ENCODE data around the gene ICA1L.
"Not testable (repeated sequence)": the region's sequence is repeated elsewhere in the genome, so short reads cannot be mapped to it uniquely, and the experiment has no call there.

The ICA1L gene

DNA sequence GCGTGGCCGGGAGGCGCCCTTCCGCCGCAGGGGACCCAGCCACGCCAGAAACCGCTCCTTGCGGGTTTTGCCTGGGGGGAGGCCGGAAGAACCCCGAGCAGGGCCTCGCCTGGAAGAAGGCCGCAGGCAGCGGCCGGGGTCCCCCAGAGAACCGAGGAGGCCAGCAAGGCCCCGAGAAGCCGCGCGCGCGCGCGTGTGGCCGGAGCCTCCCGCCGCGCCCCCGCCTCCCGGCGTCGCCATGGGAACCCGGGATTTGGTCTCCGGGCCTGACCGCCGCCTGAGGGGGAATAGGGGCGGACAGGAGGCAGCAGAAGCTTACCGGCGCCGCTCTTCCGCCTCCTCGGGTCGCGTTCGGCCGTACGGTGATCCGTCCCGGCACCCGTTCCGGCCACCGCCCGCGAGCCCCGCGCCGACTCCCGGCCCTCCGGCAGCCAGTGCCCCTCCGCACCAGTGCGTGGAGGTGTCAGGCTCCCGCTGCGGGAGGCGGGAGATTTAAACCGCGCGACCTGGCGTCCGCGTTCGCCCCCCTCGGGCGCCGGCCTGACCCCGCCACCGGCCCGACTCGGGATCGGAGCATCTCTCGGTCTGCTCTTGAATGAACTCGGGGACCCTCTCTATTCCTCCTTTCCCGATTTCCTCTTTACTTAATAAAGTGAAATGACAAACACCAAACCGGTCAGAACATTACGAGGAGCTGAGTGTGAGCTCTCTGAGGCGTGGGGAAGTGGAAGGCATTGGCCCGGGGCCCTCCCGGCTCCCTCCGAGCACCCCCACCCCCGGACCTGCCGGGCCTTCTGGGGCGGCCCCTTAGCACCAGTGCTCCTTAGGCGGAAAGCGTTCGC, at the start of gene ICA1L:
Gene ICA1L, minus strand, starts transcription at position 467 of the 842 bp plus-strand sequence. CDS start 42,757 bp downstream, outside the sequence.
- peak within 1 kb of the TSS; percentile 90 for H3K4me3 Mint-ChIP-seq
- H3K27ac Mint-ChIP-seq, result peak within 1 kb of the TSS; percentile 89
- peaks cover 5% of the 10 kb centered on the region for H3K36me3 Mint-ChIP-seq (ENCODE audit: low read depth)
- peaks cover 11% of the 10 kb centered on the region for H3K4me1 Mint-ChIP-seq (ENCODE audit: low read depth)
- peak; percentile 78 for DNase-seq
- H3K9me3 Mint-ChIP-seq, result no peaks in the 10 kb centered on the region
- H3K27me3 Mint-ChIP-seq, result no peaks in the 10 kb centered on the region

DNA sequence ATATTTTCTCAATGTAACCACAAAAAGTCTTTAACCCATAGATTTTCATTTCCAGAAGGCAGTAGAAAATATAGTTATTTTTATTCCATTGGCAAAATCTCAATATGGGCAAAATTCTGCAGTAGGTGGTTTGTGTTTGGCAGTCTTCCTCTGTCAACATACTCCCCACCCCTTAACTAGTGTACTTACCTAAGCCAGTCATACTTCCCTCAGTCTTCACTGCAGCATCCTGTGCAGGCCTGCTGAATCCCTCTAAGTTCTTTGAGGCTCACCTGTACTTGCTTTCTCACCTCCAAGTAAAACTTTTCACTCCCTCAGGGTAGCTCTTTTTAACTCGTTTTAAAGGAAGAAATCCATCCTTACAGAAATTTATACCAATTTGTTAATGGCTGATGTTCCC, 47.3 kb upstream of the ICA1L start:
- Mint-ChIP-seq H3K27ac (no peak overlapping the region), H3K4me3 (no peak overlapping the region), H3K9me3 (no peaks in the 10 kb centered on the region), H3K36me3 (ENCODE audit: low read depth) (peaks cover 18% of the 10 kb centered on the region), H3K4me1 (ENCODE audit: low read depth) (peaks cover 2% of the 10 kb centered on the region), H3K27me3 (no peaks in the 10 kb centered on the region)
- no peak for DNase-seq

GRCh38 chr2:202912342-202913201, 41.0 kb upstream of the ICA1L start:
- not testable (repeated sequence) for H3K27me3 Mint-ChIP-seq, DNase-seq, H3K9me3 Mint-ChIP-seq
- H3K36me3 Mint-ChIP-seq (ENCODE audit: low read depth), result peaks cover 41% of the 10 kb centered on the region
- H3K4me3 Mint-ChIP-seq, result peak overlapping the region; percentile 100
- H3K27ac Mint-ChIP-seq, result peak overlapping the region; percentile 97
- peaks cover 36% of the 10 kb centered on the region for H3K4me1 Mint-ChIP-seq (ENCODE audit: low read depth)

GRCh38 chr2:202911512-202912341, 40.2 kb upstream of the ICA1L start, which contains the start of the genes CARF and WDR12:
TSS of gene CARF (plus strand) at chr2:202912275. CDS start at chr2:202941903, 29,628 bp downstream.
TSS of gene WDR12 (minus strand) at chr2:202911673. CDS start at chr2:202911476, 197 bp downstream.
- peak within 1 kb of the TSS; percentile 97 for H3K27ac Mint-ChIP-seq
- H3K4me1 Mint-ChIP-seq (ENCODE audit: low read depth), result peaks cover 36% of the 10 kb centered on the region
- no peaks in the 10 kb centered on the region for H3K27me3 Mint-ChIP-seq
- peak; percentile 90 for DNase-seq
- peak within 1 kb of the TSS; percentile 100 for H3K4me3 Mint-ChIP-seq
- no peaks in the 10 kb centered on the region for H3K9me3 Mint-ChIP-seq
- H3K36me3 Mint-ChIP-seq (ENCODE audit: low read depth), result peaks cover 47% of the 10 kb centered on the region

- peaks cover 36% of the 10 kb centered on the region for H3K4me1 Mint-ChIP-seq (ENCODE audit: low read depth)
- DNase-seq, result no peak
Observed at GRCh38 chr2:202911203-202911511, 39.6 kb upstream of the ICA1L start.

DNA sequence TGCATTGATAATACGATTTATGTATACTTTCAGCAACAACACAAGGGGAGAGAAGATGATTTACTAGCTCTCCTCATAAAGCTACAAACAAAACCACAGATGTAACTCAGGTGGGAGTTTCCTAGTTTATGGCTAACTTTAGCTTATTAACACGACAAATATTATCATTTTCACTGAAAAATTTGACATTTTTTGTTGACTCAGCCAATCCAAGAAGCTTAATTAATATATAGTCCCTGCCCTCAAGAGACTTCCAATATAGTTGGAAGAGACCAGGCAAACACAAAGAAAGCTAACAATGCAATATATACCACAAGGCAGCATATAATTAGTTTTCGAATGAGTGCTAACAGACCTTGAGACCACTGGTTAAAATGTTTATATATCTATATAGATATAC, 39.1 kb upstream of the ICA1L start:
- no peak for DNase-seq
- Mint-ChIP-seq H3K4me1 (ENCODE audit: low read depth) (peaks cover 36% of the 10 kb centered on the region), H3K36me3 (ENCODE audit: low read depth) (peaks cover 57% of the 10 kb centered on the region), H3K27ac (peak overlapping the region; percentile 52), H3K27me3 (no peaks in the 10 kb centered on the region), H3K4me3 (peak overlapping the region; percentile 100), H3K9me3 (no peaks in the 10 kb centered on the region)

More at GRCh38 chr2:202911203-202911511, 39.6 kb upstream of the ICA1L start:
- Mint-ChIP-seq H3K27me3 (no peaks in the 10 kb centered on the region), H3K36me3 (ENCODE audit: low read depth) (peaks cover 52% of the 10 kb centered on the region), H3K4me3 (peak overlapping the region; percentile 100), H3K27ac (peak overlapping the region; percentile 97), H3K9me3 (no peaks in the 10 kb centered on the region)

- Mint-ChIP-seq H3K4me3 (peak overlapping the region; percentile 100), H3K27ac (peak overlapping the region; percentile 55), H3K36me3 (ENCODE audit: low read depth) (peaks cover 61% of the 10 kb centered on the region), H3K4me1 (ENCODE audit: low read depth) (peaks cover 36% of the 10 kb centered on the region)
- DNase-seq, H3K9me3 Mint-ChIP-seq, H3K27me3 Mint-ChIP-seq: not testable (repeated sequence)
Observed at GRCh38 chr2:202910250-202910649, 38.7 kb upstream of the ICA1L start.

GRCh38 chr2:202909394-202910192, 38.0 kb upstream of the ICA1L start:
- Mint-ChIP-seq H3K27me3 (no peaks in the 10 kb centered on the region), H3K27ac (peak overlapping the region; percentile 55), H3K4me3 (peak overlapping the region; percentile 100), H3K36me3 (ENCODE audit: low read depth) (peaks cover 68% of the 10 kb centered on the region), H3K4me1 (ENCODE audit: low read depth) (peaks cover 39% of the 10 kb centered on the region), H3K9me3 (peaks cover 3% of the 10 kb centered on the region)
- DNase-seq, result no peak

DNA sequence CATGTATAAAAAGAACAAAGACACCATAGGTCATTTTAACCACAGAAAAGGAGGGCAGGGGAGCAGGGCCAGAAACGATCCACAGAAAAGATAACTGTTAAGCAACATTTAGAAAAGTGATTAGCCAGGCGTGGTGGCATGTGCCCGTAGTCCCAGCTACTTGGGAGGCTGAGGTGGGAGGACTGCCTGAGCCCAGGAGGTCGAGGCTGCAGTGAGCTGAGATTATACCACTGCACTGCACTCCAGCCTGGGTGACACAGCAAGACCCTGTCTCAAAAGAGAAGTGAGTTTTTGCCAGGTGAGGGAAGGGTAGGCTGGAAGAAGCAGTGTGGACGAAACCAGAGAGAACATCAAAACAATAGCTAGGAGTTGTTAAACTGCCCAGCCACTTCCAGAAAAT, 36.6 kb upstream of the ICA1L start:
- peaks cover 79% of the 10 kb centered on the region for H3K36me3 Mint-ChIP-seq (ENCODE audit: low read depth)
- H3K4me1 Mint-ChIP-seq (ENCODE audit: low read depth), result peaks cover 41% of the 10 kb centered on the region
- H3K27me3 Mint-ChIP-seq, result no peaks in the 10 kb centered on the region
- peak overlapping the region; percentile 18 for H3K4me3 Mint-ChIP-seq
- peaks cover 7% of the 10 kb centered on the region for H3K9me3 Mint-ChIP-seq
- peak overlapping the region; percentile 57 for H3K27ac Mint-ChIP-seq
- no peak for DNase-seq

- peaks cover 36% of the 10 kb centered on the region for H3K4me1 Mint-ChIP-seq (ENCODE audit: low read depth)
- not testable (repeated sequence) for H3K27ac Mint-ChIP-seq
Observed at GRCh38 chr2:202905507-202905906, 33.9 kb upstream of the ICA1L start.

GRCh38 chr2:202885190-202885589, 13.6 kb upstream of the ICA1L start:
- Mint-ChIP-seq H3K36me3 (ENCODE audit: low read depth) (peaks cover 89% of the 10 kb centered on the region), H3K27ac (no peak overlapping the region), H3K4me1 (ENCODE audit: low read depth) (no peaks in the 10 kb centered on the region), H3K27me3 (no peaks in the 10 kb centered on the region), H3K9me3 (no peaks in the 10 kb centered on the region), H3K4me3 (no peak overlapping the region)
- no peak for DNase-seq

More at GRCh38 chr2:202905507-202905906, 33.9 kb upstream of the ICA1L start:
- not testable (repeated sequence) for H3K27me3 Mint-ChIP-seq, DNase-seq, H3K9me3 Mint-ChIP-seq, H3K4me3 Mint-ChIP-seq
- peaks cover 90% of the 10 kb centered on the region for H3K36me3 Mint-ChIP-seq (ENCODE audit: low read depth)

DNA sequence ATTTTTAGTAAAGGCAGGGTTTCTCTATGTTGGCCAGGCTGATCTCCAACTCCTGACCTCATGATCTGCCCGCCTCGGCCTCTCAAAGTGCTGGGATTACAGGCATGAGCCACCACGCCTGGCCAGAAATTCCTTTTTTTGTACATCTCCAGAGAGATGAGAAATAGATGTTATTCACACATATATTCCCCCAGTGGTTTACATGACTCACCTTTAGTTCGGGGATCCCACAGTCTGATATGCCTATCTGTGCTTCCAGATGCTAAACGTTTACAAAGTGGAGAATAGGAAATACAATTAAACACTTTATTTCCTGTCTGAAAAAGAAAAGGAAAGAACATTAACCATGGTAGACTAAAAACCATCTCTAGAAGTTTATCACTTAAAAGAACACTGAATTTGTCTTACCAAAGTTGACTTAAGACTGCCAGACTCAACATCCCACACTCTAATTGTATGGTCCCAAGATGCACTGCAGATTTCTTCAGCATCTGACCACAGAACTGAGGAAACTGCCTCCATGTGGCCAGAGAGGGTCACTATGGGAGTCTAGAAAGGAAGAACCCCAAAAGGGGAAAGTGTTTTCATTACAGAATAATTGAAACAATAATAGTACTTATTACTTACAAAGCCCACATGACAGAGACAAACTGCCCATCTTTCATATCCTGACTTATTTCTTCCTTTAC, 12.6 kb upstream of the ICA1L start:
- Mint-ChIP-seq H3K9me3 (no peaks in the 10 kb centered on the region), H3K27me3 (no peaks in the 10 kb centered on the region), H3K4me1 (ENCODE audit: low read depth) (no peaks in the 10 kb centered on the region), H3K4me3 (no peak overlapping the region), H3K27ac (no peak overlapping the region), H3K36me3 (ENCODE audit: low read depth) (peaks cover 87% of the 10 kb centered on the region)
- DNase-seq, result no peak

DNA sequence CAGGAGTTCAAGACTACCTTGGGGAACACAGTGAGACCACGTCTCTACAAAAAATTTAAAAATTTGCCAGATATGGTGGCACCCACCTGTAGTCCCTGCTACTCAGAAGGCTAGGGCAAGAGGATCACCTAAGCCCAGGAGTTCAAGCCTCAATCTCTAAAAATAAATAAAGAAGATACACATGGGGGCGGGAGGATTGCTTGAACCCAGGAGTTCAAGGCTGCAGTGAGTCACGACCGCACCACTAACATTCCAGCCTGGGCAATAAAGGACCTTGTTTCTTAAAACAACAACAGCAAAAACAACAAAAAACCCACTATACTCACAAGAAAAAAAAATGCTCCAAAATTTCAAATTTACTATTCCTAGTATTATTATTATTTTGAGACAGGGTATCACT, 10.0 kb upstream of the ICA1L start:
- H3K27me3 Mint-ChIP-seq, result no peaks in the 10 kb centered on the region
- H3K36me3 Mint-ChIP-seq (ENCODE audit: low read depth), result peaks cover 79% of the 10 kb centered on the region
- no peaks in the 10 kb centered on the region for H3K4me1 Mint-ChIP-seq (ENCODE audit: low read depth)
- no peak overlapping the region for H3K27ac Mint-ChIP-seq
- DNase-seq, result no peak
- no peaks in the 10 kb centered on the region for H3K9me3 Mint-ChIP-seq
- H3K4me3 Mint-ChIP-seq, result no peak overlapping the region

Measured in activated T-cell treated with anti-CD3 and anti-CD28 coated beads, Interleukin-2, amount 50 U/mL, for 24 hours (primary cell).